Tracheal epithelial cell (primary cell): ENCODE results near the gene PROSER2. TPM values are rescaled to one million over a fixed set of nuclear protein-coding genes. Genes with fewer than 3 reads are reported as not detected.

ENCODE experiments used
- total RNA-seq: library from RNA; depleted of rRNA; stranded (reverse); fragments of >200 nt; gene quantifications from 2 replicates; pipeline ENCODE4 v1.2.1, GENCODE V29; 2014

PROSER2 gene, protein sequence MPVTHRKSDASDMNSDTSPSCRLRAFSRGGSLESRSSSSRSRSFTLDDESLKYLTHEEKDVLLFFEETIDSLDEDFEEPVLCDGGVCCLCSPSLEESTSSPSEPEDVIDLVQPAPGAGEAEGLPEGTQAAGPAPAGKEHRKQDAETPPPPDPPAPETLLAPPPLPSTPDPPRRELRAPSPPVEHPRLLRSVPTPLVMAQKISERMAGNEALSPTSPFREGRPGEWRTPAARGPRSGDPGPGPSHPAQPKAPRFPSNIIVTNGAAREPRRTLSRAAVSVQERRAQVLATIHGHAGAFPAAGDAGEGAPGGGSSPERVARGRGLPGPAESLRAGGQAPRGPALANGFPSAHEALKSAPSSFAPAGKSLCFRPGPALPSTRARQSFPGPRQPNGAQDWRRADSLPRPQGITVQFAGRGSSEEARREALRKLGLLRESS
- total RNA-seq, result 27.5 and 39.5 TPM in 2 replicates

DNA sequence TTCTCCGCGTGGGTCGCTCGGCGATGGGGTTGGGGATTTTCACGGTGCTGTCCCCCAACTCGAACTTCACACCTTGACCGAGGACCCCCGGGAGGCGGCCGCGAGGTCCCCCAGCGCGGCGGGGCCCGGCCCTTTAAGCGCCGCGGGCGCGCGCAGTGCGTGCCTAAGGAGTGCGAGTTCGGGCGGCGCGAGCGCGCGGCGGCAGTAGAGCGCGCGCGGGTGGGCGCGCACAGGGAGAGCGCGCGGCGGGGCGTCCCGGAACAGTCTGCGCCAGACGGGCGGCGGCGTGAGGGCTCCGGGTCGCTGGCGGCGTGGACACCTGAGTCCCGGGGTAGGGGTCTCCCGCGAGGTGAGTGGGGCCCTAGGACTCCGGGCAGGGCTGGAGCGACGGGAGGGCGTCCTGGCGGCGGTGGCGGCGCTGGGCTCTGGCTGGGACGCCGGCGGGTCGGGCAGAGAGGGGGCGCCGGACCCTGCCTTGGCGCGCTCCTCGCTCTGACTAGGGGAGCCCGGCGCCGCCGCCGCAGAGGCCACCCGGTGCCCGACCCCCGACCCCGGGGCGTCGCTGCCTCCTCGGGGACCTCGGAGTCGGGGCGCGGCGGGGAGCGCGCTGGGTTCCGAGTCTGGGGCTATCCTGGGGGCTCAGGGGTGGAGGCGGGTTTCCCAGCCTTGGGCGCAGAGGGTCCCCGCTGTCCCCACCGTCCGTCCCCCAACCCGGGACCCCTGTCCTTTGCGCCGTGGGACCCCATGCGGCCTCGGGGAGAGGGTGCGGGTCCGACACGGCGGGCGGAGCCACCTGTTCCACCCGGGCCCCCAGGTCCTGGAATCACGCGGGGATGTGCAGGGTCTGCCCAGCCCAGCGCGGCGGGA lies at the start of gene PROSER2:
Gene PROSER2, plus strand, starts transcription at position 235 of the 867 bp plus-strand sequence. CDS start 28,722 bp downstream, outside the sequence.

Other genes starting within 250 kb of the PROSER2 start
- 8.9 and 9.6 TPM in 2 replicates for gene USP6NL, start 211.7 kb upstream of the PROSER2 start, total RNA-seq
- 3.6 and 12.5 TPM in 2 replicates for gene ECHDC3, start 81.0 kb upstream of the PROSER2 start, total RNA-seq
- gene UPF2, start 219.5 kb downstream of the PROSER2 start, total RNA-seq, result 11.6 and 14.1 TPM in 2 replicates
- gene DHTKD1, start 245.6 kb downstream of the PROSER2 start, total RNA-seq, result 20.5 and 27.3 TPM in 2 replicates